Astrocyte of the hippocampus (primary cell): ENCODE results near the gene CRLF2.
"Not testable (repeated sequence)": the region's sequence is repeated elsewhere in the genome, so short reads cannot be mapped to it uniquely, and the experiment has no call there.

ENCODE experiments used
- DNase-seq: peaks from one replicate; pipeline ENCODE4 v3.0.0; 2011; ENCODE audit warnings: low read depth, low spot score

CRLF2 gene

GRCh38 chrX:1212532-1212931 lies at the start of gene CRLF2:
Gene CRLF2, minus strand, starts transcription at chrX:1212649. Its CDS starts 15 bp downstream, at chrX:1212634.
- no peak for DNase-seq

GRCh38 chrX:1261771-1262170 lies 49.3 kb upstream of the CRLF2 start:
- DNase-seq: not testable (repeated sequence)

- no peak for DNase-seq
Observed at GRCh38 chrX:1261285-1261684, 48.8 kb upstream of the CRLF2 start.

GRCh38 chrX:1252861-1253260 lies 40.4 kb upstream of the CRLF2 start:
- DNase-seq: no peak

- no peak for DNase-seq
Observed at GRCh38 chrX:1249101-1249887, 36.8 kb upstream of the CRLF2 start.

- no peak for DNase-seq
Observed at GRCh38 chrX:1248331-1249061, 36.0 kb upstream of the CRLF2 start.

GRCh38 chrX:1246816-1247215 lies 34.4 kb upstream of the CRLF2 start:
- DNase-seq: peak; percentile 45

GRCh38 chrX:1244164-1245076 lies 32.0 kb upstream of the CRLF2 start:
- DNase-seq: no peak

- DNase-seq: no peak
Observed at GRCh38 chrX:1242891-1243402, 30.5 kb upstream of the CRLF2 start.

GRCh38 chrX:1240551-1240950 lies 28.1 kb upstream of the CRLF2 start:
- not testable (repeated sequence) for DNase-seq

GRCh38 chrX:1239681-1240142 lies 27.3 kb upstream of the CRLF2 start:
- DNase-seq: no peak

- DNase-seq: no peak
Observed at GRCh38 chrX:1231850-1232465, 19.5 kb upstream of the CRLF2 start.

GRCh38 chrX:1228101-1228500 lies 15.7 kb upstream of the CRLF2 start:
- DNase-seq: not testable (repeated sequence)

GRCh38 chrX:1226249-1226648 lies 13.8 kb upstream of the CRLF2 start:
- no peak for DNase-seq

GRCh38 chrX:1224954-1225353 lies 12.5 kb upstream of the CRLF2 start:
- no peak for DNase-seq

- no peak for DNase-seq
Observed at GRCh38 chrX:1223242-1223600, 10.8 kb upstream of the CRLF2 start.

- no peak for DNase-seq
Observed at GRCh38 chrX:1222531-1223241, 10.2 kb upstream of the CRLF2 start.

- no peak for DNase-seq
Observed at GRCh38 chrX:1221296-1221845, 8.9 kb upstream of the CRLF2 start.

- no peak for DNase-seq
Observed at GRCh38 chrX:1218286-1218685, 5.8 kb upstream of the CRLF2 start.

- DNase-seq: no peak
Observed at GRCh38 chrX:1215123-1215823, 2.8 kb upstream of the CRLF2 start.
